NCI-H2196 treated with DMSO at 0.1 percent for 48 hours (cell line): ENCODE results near the gene ITGB4.

Experiments used
- DNase-seq: peaks from one replicate; lab custom pipeline; 2025; ENCODE audit not compliant: unreplicated experiment; lab: John Stamatoyannopoulos, UW

Gene ITGB4

GRCh38 chr17:75785016-75785890 lies 64.0 kb downstream of the ITGB4 start:
- DNase-seq = peak; percentile 96

GRCh38 chr17:75791254-75791653 lies 70.0 kb downstream of the ITGB4 start:
- no peak for DNase-seq

- DNase-seq = no peak
Observed at GRCh38 chr17:75793460-75793859, 72.2 kb downstream of the ITGB4 start.

GRCh38 chr17:75795820-75796607 lies 74.8 kb downstream of the ITGB4 start:
- DNase-seq = no peak

- DNase-seq = no peak
Observed at GRCh38 chr17:75799402-75799801, 78.1 kb downstream of the ITGB4 start.

- no peak for DNase-seq
Observed at GRCh38 chr17:75803883-75804282, 82.6 kb downstream of the ITGB4 start.

- no peak for DNase-seq
Observed at GRCh38 chr17:75806822-75807500, 85.7 kb downstream of the ITGB4 start.
